Measurements from ENCODE around the gene HMGN4.

HMGN4 gene

GRCh38 chr6:26553264-26553634 is 15.1 kb downstream of the HMGN4 start:
- DNase-seq = no peak

GRCh38 chr6:26553635-26554446 is 15.7 kb downstream of the HMGN4 start:
- no peak for DNase-seq

GRCh38 chr6:26554447-26554696 is 16.2 kb downstream of the HMGN4 start:
- no peak for DNase-seq

- DNase-seq = no peak
These were observed 16.7 kb downstream of the HMGN4 start for GRCh38 chr6:26554697-26555504.

GRCh38 chr6:26555505-26556262 is 17.5 kb downstream of the HMGN4 start:
- DNase-seq = no peak

GRCh38 chr6:26556263-26557070 is 18.3 kb downstream of the HMGN4 start:
- no peak for DNase-seq

GRCh38 chr6:26561533-26562466 is 23.6 kb downstream of the HMGN4 start:
- no peak for DNase-seq

GRCh38 chr6:26563488-26563887 is 25.3 kb downstream of the HMGN4 start:
- DNase-seq = no peak

GRCh38 chr6:26568601-26569432 is 30.7 kb downstream of the HMGN4 start:
- DNase-seq = peak; percentile 24

- DNase-seq = no peak
These were observed 31.2 kb downstream of the HMGN4 start for GRCh38 chr6:26569433-26569764.

- no peak for DNase-seq
These were observed 32.1 kb downstream of the HMGN4 start for GRCh38 chr6:26570027-26570809.

- no peak for DNase-seq
These were observed 33.6 kb downstream of the HMGN4 start for GRCh38 chr6:26571592-26572296.

GRCh38 chr6:26575494-26575939 is 37.4 kb downstream of the HMGN4 start:
- DNase-seq = no peak

GRCh38 chr6:26576407-26576843 is 38.3 kb downstream of the HMGN4 start:
- no peak for DNase-seq

GRCh38 chr6:26576929-26577719 is 39.0 kb downstream of the HMGN4 start:
- no peak for DNase-seq

- no peak for DNase-seq
These were observed 39.5 kb downstream of the HMGN4 start for GRCh38 chr6:26577720-26578072.

- no peak for DNase-seq
These were observed 40.1 kb downstream of the HMGN4 start for GRCh38 chr6:26578279-26578678.

GRCh38 chr6:26578741-26579140 is 40.6 kb downstream of the HMGN4 start:
- DNase-seq = no peak
